ENCODE results near the gene TSKU. TPM values are rescaled to one million over a fixed set of nuclear protein-coding genes. Genes with fewer than 3 reads are reported as not detected.

Gene TSKU
- total RNA-seq, 1 experiment from 2014 or later, result 45.2 TPM

GRCh38 chr11:76788661-76789442 lies 5.7 kb downstream of the TSKU start:
- DNase-seq (ENCODE audit: low read depth), result peak; percentile 43

- no peak for DNase-seq (ENCODE audit: low read depth)
Observed at GRCh38 chr11:76789443-76789719, 6.2 kb downstream of the TSKU start.

- DNase-seq (ENCODE audit: low read depth), result no peak
Observed at GRCh38 chr11:76790251-76790650, 7.1 kb downstream of the TSKU start.

- peak; percentile 33 for DNase-seq (ENCODE audit: low read depth)
Observed at GRCh38 chr11:76791002-76791770, 8.0 kb downstream of the TSKU start.

GRCh38 chr11:76791861-76792260 lies 8.7 kb downstream of the TSKU start:
- peak; percentile 88 for DNase-seq (ENCODE audit: low read depth)

- DNase-seq (ENCODE audit: low read depth), result peak; percentile 29
Observed at GRCh38 chr11:76792505-76793264, 9.5 kb downstream of the TSKU start.

- no peak for DNase-seq (ENCODE audit: low read depth)
Observed at GRCh38 chr11:76793391-76794291, 10.5 kb downstream of the TSKU start.

- no peak for DNase-seq (ENCODE audit: low read depth)
Observed at GRCh38 chr11:76794371-76795289, 11.5 kb downstream of the TSKU start.

GRCh38 chr11:76795290-76795935 lies 12.3 kb downstream of the TSKU start:
- no peak for DNase-seq (ENCODE audit: low read depth)

- DNase-seq (ENCODE audit: low read depth), result no peak
Observed at GRCh38 chr11:76795936-76796441, 12.8 kb downstream of the TSKU start.

GRCh38 chr11:76796511-76797198 lies 13.5 kb downstream of the TSKU start:
- no peak for DNase-seq (ENCODE audit: low read depth)

GRCh38 chr11:76797341-76798201 lies 14.4 kb downstream of the TSKU start:
- no peak for DNase-seq (ENCODE audit: low read depth)

GRCh38 chr11:76798202-76798581 lies 15.0 kb downstream of the TSKU start:
- no peak for DNase-seq (ENCODE audit: low read depth)

- no peak for DNase-seq (ENCODE audit: low read depth)
Observed at GRCh38 chr11:76798671-76799065, 15.5 kb downstream of the TSKU start.

- DNase-seq (ENCODE audit: low read depth), result peak; percentile 77
Observed at GRCh38 chr11:76799066-76799804, 16.1 kb downstream of the TSKU start.

GRCh38 chr11:76800466-76801200 lies 17.5 kb downstream of the TSKU start:
- DNase-seq (ENCODE audit: low read depth), result no peak

- no peak for DNase-seq (ENCODE audit: low read depth)
Observed at GRCh38 chr11:76801225-76801624, 18.1 kb downstream of the TSKU start.
